HepG2 (cell line): ENCODE data around the gene BCAS3.

Source experiments
- CC2D1A ChIP-seq: sonication (generic); formaldehyde crosslinking; IDR thresholded peaks from 2 replicates; pipeline ENCODE4 v1.8.1; 2023; ENCODE audit warnings: mild to moderate bottlenecking, missing genetic modification reagents
- MAFF ChIP-seq: IDR thresholded peaks from 2 replicates; pipeline ENCODE4 v1.6.1; 2011; ENCODE audit warnings: low read depth, low read length, improper control_type of control experiment
- TF ChIP-seq, protein P1 (sequence below): sonication (generic); formaldehyde crosslinking; IDR thresholded peaks from 2 replicates; pipeline ENCODE4 v1.5.0; 2020; ENCODE audit warnings: mild to moderate bottlenecking, missing genetic modification reagents, moderate library complexity

- TF ChIP-seq CC2D1A (CRISPR knock-in tag): no peak
- TF ChIP-seq MAFF: no peak
- TF ChIP-seq, protein P1, sequence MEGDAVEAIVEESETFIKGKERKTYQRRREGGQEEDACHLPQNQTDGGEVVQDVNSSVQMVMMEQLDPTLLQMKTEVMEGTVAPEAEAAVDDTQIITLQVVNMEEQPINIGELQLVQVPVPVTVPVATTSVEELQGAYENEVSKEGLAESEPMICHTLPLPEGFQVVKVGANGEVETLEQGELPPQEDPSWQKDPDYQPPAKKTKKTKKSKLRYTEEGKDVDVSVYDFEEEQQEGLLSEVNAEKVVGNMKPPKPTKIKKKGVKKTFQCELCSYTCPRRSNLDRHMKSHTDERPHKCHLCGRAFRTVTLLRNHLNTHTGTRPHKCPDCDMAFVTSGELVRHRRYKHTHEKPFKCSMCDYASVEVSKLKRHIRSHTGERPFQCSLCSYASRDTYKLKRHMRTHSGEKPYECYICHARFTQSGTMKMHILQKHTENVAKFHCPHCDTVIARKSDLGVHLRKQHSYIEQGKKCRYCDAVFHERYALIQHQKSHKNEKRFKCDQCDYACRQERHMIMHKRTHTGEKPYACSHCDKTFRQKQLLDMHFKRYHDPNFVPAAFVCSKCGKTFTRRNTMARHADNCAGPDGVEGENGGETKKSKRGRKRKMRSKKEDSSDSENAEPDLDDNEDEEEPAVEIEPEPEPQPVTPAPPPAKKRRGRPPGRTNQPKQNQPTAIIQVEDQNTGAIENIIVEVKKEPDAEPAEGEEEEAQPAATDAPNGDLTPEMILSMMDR: no peak
These were observed 486.9 kb downstream of the BCAS3 start for GRCh38 chr17:61164517-61164916.
